NCI-H1048 (cell line): ENCODE measurements around the gene DPF3.

Experiments
- DNase-seq: peaks from one replicate; lab custom pipeline; 2025; lab: John Stamatoyannopoulos, UW

Gene DPF3

GRCh38 chr14:72682188-72682587 lies 211.7 kb downstream of the DPF3 start:
- no peak for DNase-seq

DNA sequence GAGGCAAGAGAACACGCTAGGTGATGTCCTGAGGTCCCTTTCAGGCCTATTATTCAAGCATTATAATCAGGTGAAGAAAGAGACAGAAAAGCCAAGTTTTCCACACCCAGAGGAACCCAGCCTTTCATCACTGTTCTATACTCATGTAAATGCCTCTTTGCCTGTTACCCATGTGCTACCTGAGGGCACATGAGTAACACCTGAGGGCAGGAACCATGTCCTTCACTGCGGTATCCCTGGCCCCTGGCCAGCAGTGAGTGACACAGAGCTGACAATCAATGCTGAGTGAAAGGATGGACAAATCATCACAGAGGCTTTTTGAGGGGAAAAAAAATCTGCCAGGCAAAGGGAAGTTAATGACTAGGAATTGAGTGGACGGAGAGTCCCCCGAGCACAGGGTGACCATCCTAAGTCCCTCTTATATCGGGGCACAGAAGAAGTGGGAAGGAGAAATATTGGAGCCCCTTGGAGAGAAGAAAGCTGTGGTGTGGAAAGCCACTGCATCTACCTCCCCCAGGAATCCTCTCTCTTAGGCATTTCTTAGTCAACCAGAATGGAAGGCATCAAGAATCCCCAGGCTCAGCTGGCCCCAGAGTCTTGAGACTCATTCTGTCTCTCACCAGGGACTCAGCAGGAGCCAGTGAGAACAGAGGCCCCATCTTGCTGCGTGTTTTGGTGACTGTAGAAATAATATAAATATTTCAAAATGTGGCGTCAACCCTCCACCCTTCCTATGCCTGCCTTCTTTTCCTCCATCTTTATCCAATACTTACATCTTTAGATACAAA lies 212.9 kb downstream of the DPF3 start:
- no peak for DNase-seq

- DNase-seq = no peak
Measured at GRCh38 chr14:72679536-72680151, 214.3 kb downstream of the DPF3 start.

DNA sequence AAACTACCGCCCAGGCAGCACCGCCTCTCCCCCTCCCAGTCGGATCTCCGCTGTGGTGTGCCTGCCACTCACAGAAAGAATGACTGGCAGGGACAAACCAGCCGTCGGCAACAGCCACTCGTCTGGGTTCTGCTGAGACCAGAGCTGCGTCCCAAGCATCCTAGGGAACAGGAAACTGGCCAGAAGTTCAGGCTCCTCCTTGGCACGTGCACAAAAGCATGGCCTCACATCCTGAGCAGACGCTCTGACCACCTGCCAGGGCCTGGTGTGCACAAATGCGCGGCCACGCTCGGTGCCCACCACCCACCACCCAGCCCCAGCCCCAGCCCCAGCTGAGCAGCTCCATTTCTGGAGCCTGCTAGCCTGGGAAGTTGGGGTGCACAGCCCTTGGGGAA lies 214.8 kb downstream of the DPF3 start:
- no peak for DNase-seq

- DNase-seq = no peak
Measured at GRCh38 chr14:72678356-72678755, 215.5 kb downstream of the DPF3 start.

DNA sequence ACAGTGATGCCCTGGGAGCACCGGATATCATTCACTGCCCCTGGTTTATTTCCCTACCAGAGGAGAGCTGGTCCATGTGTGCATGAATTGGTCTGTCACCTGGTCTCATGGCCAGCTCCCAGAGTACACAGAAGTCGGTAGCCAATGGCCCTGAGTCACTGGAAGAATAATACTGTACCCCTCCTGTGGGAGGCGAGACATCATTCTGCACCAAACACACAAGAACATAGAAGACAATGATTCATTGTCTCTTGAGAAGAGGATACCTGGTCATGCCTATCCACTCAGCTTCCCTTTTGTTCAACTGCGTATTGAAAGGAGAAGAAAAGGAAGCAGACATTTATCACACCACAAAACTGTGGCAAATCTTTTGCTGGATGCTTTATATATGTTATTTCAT lies 216.2 kb downstream of the DPF3 start:
- no peak for DNase-seq

- DNase-seq = no peak
Measured at GRCh38 chr14:72675126-72675525, 218.8 kb downstream of the DPF3 start.

DNA sequence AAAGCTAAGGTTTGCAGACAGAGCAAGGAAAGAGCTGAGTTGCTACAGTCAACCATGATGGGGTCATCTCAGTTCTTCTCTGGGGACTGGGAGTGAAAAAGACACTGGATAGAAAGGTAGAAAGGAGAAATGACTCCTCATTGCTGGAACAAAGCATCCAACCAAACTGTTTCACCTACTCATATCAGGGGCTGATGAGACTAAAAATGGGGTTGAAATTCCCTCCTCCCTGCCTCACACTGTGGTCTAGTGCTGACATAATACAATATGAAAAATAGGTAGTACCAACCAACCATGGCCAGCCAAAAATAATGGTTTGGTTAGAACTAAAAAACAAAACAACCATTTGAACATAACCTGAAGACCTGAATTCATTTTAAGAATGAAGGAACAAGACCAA lies 220.7 kb downstream of the DPF3 start:
- no peak for DNase-seq

GRCh38 chr14:72666610-72667009 lies 227.3 kb downstream of the DPF3 start:
- DNase-seq = no peak

DNA sequence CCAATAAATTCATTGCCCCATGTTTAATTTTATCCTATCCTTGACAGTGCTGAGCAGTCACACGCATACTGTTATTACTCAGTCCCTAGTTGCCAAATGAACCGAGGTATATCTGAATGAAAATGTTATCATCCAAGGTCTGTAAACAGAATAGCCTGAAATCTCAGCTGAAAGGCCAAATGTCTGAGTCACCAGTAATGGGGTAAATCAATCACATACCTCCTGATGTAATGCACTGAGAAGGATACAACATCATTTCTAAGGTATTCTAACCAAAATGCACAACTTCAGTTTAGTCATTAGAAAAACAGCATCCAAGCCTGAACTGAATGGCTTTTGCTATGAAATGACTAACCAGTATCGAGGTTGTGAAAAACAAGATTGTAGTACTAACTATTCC lies 228.6 kb downstream of the DPF3 start:
- no peak for DNase-seq

GRCh38 chr14:72664651-72665050 lies 229.2 kb downstream of the DPF3 start:
- DNase-seq = no peak

GRCh38 chr14:72663956-72664650 lies 229.8 kb downstream of the DPF3 start:
- DNase-seq = no peak

DNA sequence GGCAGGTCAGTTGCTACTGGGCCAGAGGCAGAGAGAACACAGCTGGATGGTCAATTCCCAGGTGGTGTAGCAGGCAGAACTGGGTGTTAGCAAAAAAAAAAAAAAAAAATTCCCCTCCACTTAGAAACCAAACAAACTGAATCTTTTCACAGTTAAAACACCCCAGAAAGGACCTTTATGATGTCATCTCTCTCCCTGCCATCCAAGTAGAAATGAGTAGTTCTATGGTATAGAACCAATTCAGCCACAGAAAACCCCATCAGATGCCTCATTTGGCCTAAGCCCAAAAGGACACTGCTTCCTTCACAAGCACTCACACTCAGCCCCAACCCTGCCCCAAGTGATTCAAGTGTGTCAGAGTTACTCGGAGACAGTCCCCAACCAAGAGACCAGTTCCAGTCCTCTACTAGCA lies 230.8 kb downstream of the DPF3 start:
- DNase-seq = no peak

GRCh38 chr14:72662214-72662613 lies 231.7 kb downstream of the DPF3 start:
- no peak for DNase-seq

DNA sequence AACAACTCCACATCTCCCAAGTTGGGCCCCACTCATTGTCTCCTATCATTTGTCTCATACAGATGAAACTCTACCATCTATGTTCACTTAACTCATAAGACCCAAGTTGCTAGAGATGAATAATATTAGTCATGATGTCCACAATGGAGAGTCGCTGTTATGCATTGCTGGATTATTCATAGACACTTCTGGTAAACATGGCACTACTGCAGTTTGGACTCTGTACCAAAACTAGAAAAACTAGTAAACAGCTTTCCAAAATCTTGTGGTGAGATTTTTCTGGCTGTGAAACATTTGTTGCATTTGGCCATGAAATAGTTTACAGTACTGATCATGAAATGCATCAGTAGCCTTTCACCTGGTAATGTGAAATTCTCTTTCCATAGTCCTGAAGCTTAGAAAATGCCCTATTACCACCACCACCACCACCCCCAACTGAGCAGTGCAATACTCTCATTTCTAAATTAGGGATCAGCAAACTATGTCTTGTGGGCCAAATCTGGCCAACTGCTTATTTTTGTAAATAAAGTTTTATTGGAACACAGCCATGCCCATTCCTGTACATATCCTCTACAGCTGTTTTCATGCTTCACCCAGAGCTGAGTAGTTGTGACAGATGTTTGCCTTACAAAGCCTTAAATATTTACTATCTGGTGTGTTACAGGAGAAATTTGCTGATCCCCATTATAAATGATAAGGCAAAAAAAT lies 236.5 kb downstream of the DPF3 start:
- DNase-seq = no peak

- DNase-seq = no peak
Measured at GRCh38 chr14:72653026-72653425, 240.9 kb downstream of the DPF3 start.

GRCh38 chr14:72652179-72652578 lies 241.7 kb downstream of the DPF3 start:
- DNase-seq = no peak

- DNase-seq = no peak
Measured at GRCh38 chr14:72651714-72652113, 242.2 kb downstream of the DPF3 start.

- no peak for DNase-seq
Measured at GRCh38 chr14:72651081-72651480, 242.8 kb downstream of the DPF3 start.

DNA sequence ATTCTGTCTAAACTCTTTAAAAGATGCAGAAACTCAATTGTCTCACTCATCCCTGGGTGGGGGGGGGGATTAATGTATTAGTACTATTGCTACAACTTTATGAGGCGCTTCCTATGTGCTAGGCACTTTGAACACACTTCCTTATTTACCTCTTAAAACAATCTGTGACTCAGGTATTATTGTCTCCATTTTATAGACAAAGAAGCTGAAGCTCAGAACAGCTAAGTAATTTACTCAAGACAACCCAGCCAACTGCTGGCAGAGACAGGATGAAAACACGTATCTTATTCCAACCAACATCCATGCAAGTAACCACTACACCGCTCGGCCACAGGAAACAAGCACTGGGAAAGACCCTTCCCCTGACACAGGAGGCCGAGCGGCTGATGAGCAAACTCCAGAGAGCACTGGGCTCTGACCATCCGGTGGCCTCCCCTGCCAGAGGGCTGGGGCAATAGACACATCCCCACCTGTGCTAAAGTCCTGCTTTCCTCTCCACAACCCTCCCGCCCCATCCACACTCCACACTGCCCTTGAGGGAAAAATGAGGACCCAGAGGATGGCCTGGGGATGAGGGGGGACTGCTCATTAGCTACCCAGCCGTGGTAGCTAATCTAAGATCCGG lies 244.2 kb downstream of the DPF3 start:
- DNase-seq = no peak

- no peak for DNase-seq
Measured at GRCh38 chr14:72647782-72648181, 246.1 kb downstream of the DPF3 start.

DNA sequence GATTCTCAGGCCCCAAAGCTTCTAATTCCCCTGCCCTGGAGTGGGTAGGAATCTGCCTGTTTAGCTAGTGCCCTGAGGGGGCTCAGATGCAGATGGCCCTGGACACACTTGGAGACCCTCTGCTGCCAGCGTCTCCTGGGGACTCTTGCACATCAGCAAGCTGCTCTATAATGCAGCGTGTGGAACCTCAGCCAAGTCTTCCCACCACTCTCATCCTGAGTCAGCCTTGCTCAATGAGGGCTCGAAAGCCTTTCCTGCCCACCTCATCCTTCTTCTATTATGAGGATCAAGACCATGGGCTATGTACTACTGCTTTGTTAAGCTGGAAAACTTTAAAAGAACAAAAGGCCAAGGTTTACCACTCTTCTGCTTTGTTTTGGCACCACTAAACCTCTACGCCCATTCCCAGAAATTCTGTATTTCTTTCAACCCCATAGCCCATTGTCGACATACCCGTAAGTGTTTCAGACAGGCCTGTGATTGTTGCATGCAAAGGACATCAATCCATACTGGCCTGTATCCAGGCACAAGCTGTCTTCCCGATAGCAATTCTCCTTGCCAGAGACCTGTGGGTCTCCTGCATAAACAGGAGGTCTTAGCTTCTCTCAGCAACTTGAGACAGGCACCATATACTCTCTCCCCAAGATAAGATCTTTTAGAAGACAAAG lies 246.9 kb downstream of the DPF3 start:
- no peak for DNase-seq
